B cell (primary cell): ENCODE results near the gene PLEKHG4. TPM values are rescaled to one million over a fixed set of nuclear protein-coding genes. Genes with fewer than 3 reads are reported as not detected.

Experiments
- ATAC-seq: fragments of 200-7000 bp; cut with Tn5 transposase; one replicate; pipeline ENCODE4 v1.10.0; 2021; ENCODE audit warnings: low read depth, mild to moderate bottlenecking, moderate number of reproducible peaks, moderate library complexity
- CTCF ChIA-PET: fragments of 350-600 bp; sonication (Branson Sonifier 250); formaldehyde crosslinking; loops from one replicate; lab custom pipeline; 2021; ENCODE audit warnings: antibody characterized with exemption, inconsistent platforms; lab: Charles Lee
- POLR2A ChIA-PET: fragments of 350-600 bp; sonication (Branson Sonifier 250); formaldehyde crosslinking; loops from one replicate; lab custom pipeline; 2021; ENCODE audit warnings: antibody characterized with exemption; lab: Charles Lee
- DNase-seq: peaks from one replicate; pipeline ENCODE4 v3.0.0; 2013
- H2AFZ ChIP-seq: 2 replicates; pipeline ENCODE4 v1.6.1; 2012; ENCODE audit warnings: mild to moderate bottlenecking, low read depth, low read length; ENCODE audit not compliant: insufficient read depth, poor library complexity, severe bottlenecking
- H3K27ac ChIP-seq, 2 donors: 1 replicate in 1 of 2; 2 replicates in 1 of 2; pipeline ENCODE4 v1.5.1; 2012 to 2013; ENCODE audit warnings: low read length in 2 of 2, mild to moderate bottlenecking in 2 of 2, moderate library complexity in 1 of 2
- H3K27me3 ChIP-seq, 4 experiments: fragments of 200-600 bp in 1 of 4; sonication (generic) in 1 of 4; replicated peaks in 1 of 4; 1 replicate in 2 of 4; 2 replicates in 2 of 4; pipeline versions ENCODE4 v1.6.1 to v1.7.0; 2013 to 2016; ENCODE audit warnings: low read length in 3 of 4, mild to moderate bottlenecking in 2 of 4, mixed read lengths in 1 of 4, moderate library complexity in 1 of 4; ENCODE audit not compliant: insufficient read depth in 4 of 4, control insufficient read depth in 3 of 4; ENCODE audit errors: control extremely low read depth in 1 of 4
- H3K36me3 ChIP-seq, 2 experiments: replicated peaks in 1 of 2; 1 replicate in 1 of 2; 2 replicates in 1 of 2; pipeline versions ENCODE4 v1.6.1 to v1.7.1; 2013; ENCODE audit warnings: low read length in 1 of 2; ENCODE audit not compliant: insufficient read depth in 2 of 2, control insufficient read depth in 1 of 2; ENCODE audit errors: control extremely low read depth in 1 of 2, extremely low read depth in 1 of 2
- H3K4me1 ChIP-seq, 2 donors: fragments of 200-600 bp in 1 of 2; sonication (generic) in 1 of 2; 1 replicate in 1 of 2; 2 replicates in 1 of 2; pipeline versions ENCODE4 v1.5.1 to v1.6.1; 2013 to 2017; ENCODE audit warnings: low read length in 2 of 2; ENCODE audit not compliant: control insufficient read depth in 2 of 2, insufficient read depth in 2 of 2
- H3K4me2 ChIP-seq: replicated peaks from 2 replicates; pipeline ENCODE3; 2012; ENCODE audit warnings: mild to moderate bottlenecking, low read depth, low read length; ENCODE audit not compliant: poor library complexity, severe bottlenecking
- H3K4me3 ChIP-seq, 5 experiments: fragments of 200-600 bp in 1 of 5; sonication (generic) in 1 of 5; 1 replicate in 3 of 5; 2 replicates in 2 of 5; pipeline versions ENCODE4 v1.5.1 to v1.7.0; 2011 to 2016; ENCODE audit warnings: low read length in 4 of 5, mild to moderate bottlenecking in 4 of 5, low read depth in 2 of 5, control low read depth in 1 of 5, moderate library complexity in 1 of 5; ENCODE audit not compliant: insufficient read depth in 1 of 5; ENCODE audit errors: control extremely low read depth in 1 of 5, extremely low read depth in 1 of 5
- H3K79me2 ChIP-seq: fragments of 200-600 bp; sonication (generic); one replicate; pipeline ENCODE4 v1.6.0; 2016; ENCODE audit warnings: low read length; ENCODE audit not compliant: control insufficient read depth, insufficient read depth
- H3K9ac ChIP-seq: fragments of 200-600 bp; sonication (generic); 2 replicates; pipeline ENCODE4 v1.6.1; 2017; ENCODE audit warnings: mild to moderate bottlenecking, low read length, moderate library complexity
- H3K9me3 ChIP-seq, 3 donors: one replicate each; pipeline versions ENCODE4 v1.6.1 to v1.7.1; 2013; ENCODE audit warnings: low read length in 2 of 3; ENCODE audit not compliant: control insufficient read depth in 2 of 3, insufficient read depth in 1 of 3; ENCODE audit errors: control extremely low read depth in 1 of 3
- H4K20me1 ChIP-seq: 2 replicates; pipeline ENCODE4 v1.6.0; 2012; ENCODE audit warnings: mild to moderate bottlenecking, low read length; ENCODE audit not compliant: insufficient read depth, control insufficient read depth, poor library complexity, severe bottlenecking
- H3K27ac Mint-ChIP-seq: one replicate; pipeline ENCODE4 v1.8.0; 2021; ENCODE audit warnings: mixed read lengths
- H3K27me3 Mint-ChIP-seq: one replicate; pipeline ENCODE4 v1.8.0; 2021; ENCODE audit warnings: mixed read lengths
- H3K4me1 Mint-ChIP-seq: one replicate; pipeline ENCODE4 v1.8.0; 2021; ENCODE audit warnings: mixed read lengths
- H3K4me3 Mint-ChIP-seq: one replicate; pipeline ENCODE4 v1.8.0; 2021; ENCODE audit warnings: mixed read lengths
- H3K9me3 Mint-ChIP-seq: one replicate; pipeline ENCODE4 v1.8.0; 2022; ENCODE audit warnings: mixed read lengths; ENCODE audit not compliant: insufficient read depth
- CTCF ChIP-seq: fragments of 200-600 bp; IDR thresholded peaks from one replicate; pipeline ENCODE4 v1.8.0; 2022; ENCODE audit warnings: antibody characterized with exemption, mild to moderate bottlenecking
- EZH2 ChIP-seq: IDR thresholded peaks from 2 replicates; pipeline ENCODE4 v1.6.1; 2012; ENCODE audit warnings: borderline replicate concordance, low read depth, mild to moderate bottlenecking, moderate library complexity, low read length; ENCODE audit not compliant: insufficient read depth, poor library complexity, severe bottlenecking
- WGBS: methylation state at CpG from one replicate; pipeline ENCODE4 v1.1.5; 2013; ENCODE audit warnings: missing lambda C conversion rate; ENCODE audit not compliant: insufficient coverage; 5-methylcytosine and 5-hydroxymethylcytosine counted together
- intact Hi-C: fragments of 100-400 bp; cut with micrococcal nuclease; formaldehyde crosslinking; loops from one replicate; pipeline ENCODE4 v1.10.0; 2022
- polyA plus RNA-seq: library from polyadenylated mRNA; depleted of rRNA; stranded (reverse); fragments of >200 nt; gene quantifications from 2 replicates; pipeline ENCODE4 v1.2.3, GENCODE V29; 2012
- total RNA-seq, 2 donors: library from RNA; stranded (reverse); fragments of 120-200 nt in 1 of 2; gene quantifications; 1 replicate in 1 of 2; 2 replicates in 1 of 2; pipeline versions ENCODE4 v1.2.3 to v1.2.4, GENCODE V29; 2013 to 2022

PLEKHG4 gene
- total and polyA plus RNA-seq, 2 donors (not counting 1 experiment from before 2014, with no cell fraction given): 6.0 to 7.1 TPM

- H3K4me3 ChIP-seq: no peak overlapping the region
- no peaks in the 10 kb centered on the region for H3K9me3 Mint-ChIP-seq
- intact Hi-C loops: no loop called here
- ATAC-seq (no peak), DNase-seq (no peak)
- H2AFZ ChIP-seq: no peak overlapping the region
- POLR2A ChIA-PET: no interaction called here
- no peak overlapping the region for H3K4me2 ChIP-seq
- no peaks in the 10 kb centered on the region for H3K4me1 ChIP-seq
- no peaks in the 10 kb centered on the region for H3K79me2 ChIP-seq
- H3K9ac ChIP-seq: no peak overlapping the region
- CTCF ChIA-PET: no interaction called here
- no peak for TF ChIP-seq CTCF
- H3K36me3 ChIP-seq: no peaks in the 10 kb centered on the region
- no peaks in the 10 kb centered on the region for H3K9me3 ChIP-seq
- 95% methylated on average over 7 of the region's 11 CpGs for WGBS
- H3K27me3 ChIP-seq: peaks cover 0 to 7% (median 0%) of the 10 kb centered on the region in 4 experiments
- H3K27ac ChIP-seq: no peak overlapping the region
- H3K27me3 Mint-ChIP-seq: no peaks in the 10 kb centered on the region
- no peaks in the 10 kb centered on the region for H3K4me1 Mint-ChIP-seq
- no peak overlapping the region for H3K27ac Mint-ChIP-seq
- H4K20me1 ChIP-seq: no peaks in the 10 kb centered on the region
- H3K4me3 Mint-ChIP-seq: no peak overlapping the region
These were observed 22.6 kb upstream of the PLEKHG4 start for GRCh38 chr16:67256701-67257230.

GRCh38 chr16:67257486-67258160, 21.7 kb upstream of the PLEKHG4 start:
- H3K9ac ChIP-seq: no peak overlapping the region
- ChIA-PET CTCF (no interaction called here), POLR2A (no interaction called here)

More at GRCh38 chr16:67257486-67258160, 21.7 kb upstream of the PLEKHG4 start:
- Mint-ChIP-seq H3K4me1 (no peaks in the 10 kb centered on the region), H3K9me3 (no peaks in the 10 kb centered on the region), H3K27ac (no peak overlapping the region), H3K4me3 (no peak overlapping the region), H3K27me3 (peaks cover 5% of the 10 kb centered on the region)
- DNase-seq (no peak), ATAC-seq (no peak)
- Histone ChIP-seq H3K4me1 (no peaks in the 10 kb centered on the region), H3K79me2 (no peaks in the 10 kb centered on the region), H3K4me3 (no peak overlapping the region), H3K36me3 (no peaks in the 10 kb centered on the region), H4K20me1 (no peaks in the 10 kb centered on the region), H3K4me2 (no peak overlapping the region), H3K27ac (no peak overlapping the region), H2AFZ (no peak overlapping the region), H3K27me3 (peaks cover 0 to 4% (median 0%) of the 10 kb centered on the region in 4 experiments), H3K9me3 (no peaks in the 10 kb centered on the region)
- WGBS: 63% methylated on average over 3 of the region's 4 CpGs
- intact Hi-C loops: no loop called here
- TF ChIP-seq EZH2 (no peak), CTCF (no peak)
